Omental fat pad (tissue), 4 donors: ENCODE measurements around the gene SLC48A1. TPM values are rescaled to one million over a fixed set of nuclear protein-coding genes. Genes with fewer than 3 reads are reported as not detected.

Source experiments
- ATAC-seq: fragments of 150-250 bp; one replicate; pipeline ENCODE4 v1.9.1; 2016; ENCODE audit warnings: mild to moderate bottlenecking, moderate library complexity; ENCODE audit not compliant: low FRiP score
- DNase-seq: peaks from one replicate; pipeline ENCODE4 v3.0.0-alpha.2; 2019; ENCODE audit warnings: low spot score
- total RNA-seq, 4 donors: library from RNA; depleted of rRNA; stranded (reverse); fragments of >200 nt; gene quantifications; one replicate each; pipeline ENCODE4 v1.1.0, GENCODE V29; 2016
- TF ChIP-seq, protein P1 (sequence below), 3 donors: fragments of 450-650 bp; IDR thresholded peaks; one replicate each; pipeline ENCODE4 v1.5.1; 2016 to 2017; ENCODE audit warnings: antibody characterized with exemption in 3 of 3, mild to moderate bottlenecking in 3 of 3, moderate library complexity in 2 of 3

SLC48A1 gene
- total RNA-seq, 4 donors from 2014 or later, result 27.6 to 50.3 (median 48.1) TPM

DNA sequence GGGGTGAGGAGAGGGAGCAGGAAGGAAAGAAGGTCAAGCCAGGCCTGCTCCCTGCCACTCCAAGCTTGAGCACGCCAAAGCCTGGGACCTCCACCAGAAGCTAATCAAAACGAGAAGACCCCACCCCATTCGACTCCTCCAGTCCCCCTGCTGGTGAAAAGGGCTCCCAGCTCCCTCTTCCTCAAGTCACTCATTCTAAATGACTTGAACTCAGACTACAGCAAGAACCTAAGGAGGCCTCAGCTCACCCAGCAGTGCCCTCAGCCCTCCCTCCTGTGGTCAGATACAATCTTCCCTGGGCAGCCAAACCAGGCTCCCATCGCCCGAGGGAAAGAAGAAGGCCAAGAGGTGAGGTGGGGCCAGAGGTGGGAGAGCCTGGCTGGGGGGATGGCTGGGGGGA is 29.3 kb downstream of the SLC48A1 start:
- no peak for ATAC-seq
- DNase-seq, result no peak
- TF ChIP-seq, protein P1, sequence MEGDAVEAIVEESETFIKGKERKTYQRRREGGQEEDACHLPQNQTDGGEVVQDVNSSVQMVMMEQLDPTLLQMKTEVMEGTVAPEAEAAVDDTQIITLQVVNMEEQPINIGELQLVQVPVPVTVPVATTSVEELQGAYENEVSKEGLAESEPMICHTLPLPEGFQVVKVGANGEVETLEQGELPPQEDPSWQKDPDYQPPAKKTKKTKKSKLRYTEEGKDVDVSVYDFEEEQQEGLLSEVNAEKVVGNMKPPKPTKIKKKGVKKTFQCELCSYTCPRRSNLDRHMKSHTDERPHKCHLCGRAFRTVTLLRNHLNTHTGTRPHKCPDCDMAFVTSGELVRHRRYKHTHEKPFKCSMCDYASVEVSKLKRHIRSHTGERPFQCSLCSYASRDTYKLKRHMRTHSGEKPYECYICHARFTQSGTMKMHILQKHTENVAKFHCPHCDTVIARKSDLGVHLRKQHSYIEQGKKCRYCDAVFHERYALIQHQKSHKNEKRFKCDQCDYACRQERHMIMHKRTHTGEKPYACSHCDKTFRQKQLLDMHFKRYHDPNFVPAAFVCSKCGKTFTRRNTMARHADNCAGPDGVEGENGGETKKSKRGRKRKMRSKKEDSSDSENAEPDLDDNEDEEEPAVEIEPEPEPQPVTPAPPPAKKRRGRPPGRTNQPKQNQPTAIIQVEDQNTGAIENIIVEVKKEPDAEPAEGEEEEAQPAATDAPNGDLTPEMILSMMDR (IDR thresholded peaks at IDR 0.05), result no peak

- no peak for ATAC-seq
- TF ChIP-seq, protein P1 (IDR thresholded peaks at IDR 0.05), result no peak
Measured at GRCh38 chr12:47803191-47803875, 30.3 kb downstream of the SLC48A1 start.

DNA sequence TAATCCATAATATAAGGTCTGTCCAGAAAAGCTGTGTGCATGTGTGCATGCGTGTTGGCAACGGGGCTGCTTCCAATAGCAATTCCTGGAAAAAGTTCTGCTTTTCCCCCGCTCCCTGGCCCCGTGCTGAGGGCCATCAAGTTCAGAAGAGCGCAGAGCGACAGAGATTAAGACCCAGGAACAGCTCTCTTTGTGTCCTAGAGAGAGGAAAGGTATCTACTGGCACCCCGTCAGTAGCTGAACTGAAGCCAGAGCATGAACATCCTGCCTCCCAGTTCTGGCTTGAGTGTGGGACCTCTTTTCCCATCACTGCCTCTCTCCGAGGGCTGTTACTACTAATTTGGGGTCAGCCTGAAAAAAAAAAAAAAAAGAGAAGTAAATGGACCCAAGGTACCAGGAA is 31.1 kb downstream of the SLC48A1 start:
- TF ChIP-seq, protein P1 (IDR thresholded peaks at IDR 0.05), result no peak
- no peak for DNase-seq
- ATAC-seq, result no peak

More at GRCh38 chr12:47803191-47803875, 30.3 kb downstream of the SLC48A1 start:
- DNase-seq, result no peak

GRCh38 chr12:47805417-47805816 is 32.4 kb downstream of the SLC48A1 start:
- no peak for DNase-seq
- TF ChIP-seq, protein P1 (IDR thresholded peaks at IDR 0.05), result no peak
- ATAC-seq, result no peak

GRCh38 chr12:47807338-47807737 is 34.3 kb downstream of the SLC48A1 start:
- no peak for DNase-seq
- ATAC-seq, result no peak
- TF ChIP-seq, protein P1 (IDR thresholded peaks at IDR 0.05), result no peak

DNA sequence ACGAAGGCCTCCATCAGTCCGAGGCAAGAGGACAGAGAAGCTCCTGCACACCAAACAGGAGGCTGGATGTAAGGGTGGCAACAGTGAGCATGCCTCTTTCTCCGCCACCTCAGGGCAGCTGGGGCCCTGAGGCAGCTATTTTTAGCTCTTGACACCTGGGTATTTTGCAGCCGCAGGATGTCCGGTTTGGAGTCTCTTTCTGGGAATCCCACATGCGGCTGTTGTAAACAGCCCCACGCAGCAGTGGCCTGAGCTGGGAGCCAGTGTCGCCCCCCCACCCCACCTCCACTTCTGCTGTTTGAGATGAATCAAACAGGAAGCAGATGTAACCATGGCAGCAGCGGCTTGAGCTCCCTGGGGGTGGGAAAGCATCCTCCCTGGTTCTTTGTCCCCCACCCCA is 35.0 kb downstream of the SLC48A1 start:
- ATAC-seq (no peak), DNase-seq (no peak)
- TF ChIP-seq, protein P1 (IDR thresholded peaks at IDR 0.05), result no peak
